Measurements from ENCODE around the gene OSBPL6. TPM values are rescaled to one million over a fixed set of nuclear protein-coding genes. Genes with fewer than 3 reads are reported as not detected.
A peak's percentile ranks its signal among the peaks of the same experiment; 100 is the strongest.

Gene OSBPL6
- total and polyA plus RNA-seq, 9 of the 15 experiments (the other 6 are each of a cell fraction or from before 2014, with no cell fraction given) = 3.4 to 12.7 (median 9.3) TPM

DNA sequence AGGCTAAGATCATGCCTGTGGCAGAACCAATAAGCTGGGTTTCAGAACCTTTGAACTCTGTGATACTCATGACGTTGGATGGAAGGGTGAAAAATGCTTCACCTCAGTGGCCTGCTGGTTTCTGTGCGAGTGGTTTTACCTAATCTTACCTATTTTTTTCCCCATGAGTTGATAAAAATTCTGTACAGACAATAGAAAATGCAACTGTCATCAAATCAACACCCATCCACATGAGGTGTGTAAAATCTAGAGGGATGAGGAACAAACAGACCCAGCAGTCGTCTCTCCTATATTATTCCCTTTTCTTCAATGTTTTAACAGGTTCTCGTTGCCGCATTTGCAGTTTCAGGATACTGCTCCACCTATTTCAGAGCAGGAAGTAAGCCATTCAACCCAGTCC, 189.4 kb downstream of the OSBPL6 start:
- intact Hi-C loops (cut with micrococcal nuclease) = no loop called here
- ChIA-PET POLR2A (no interaction called here), CTCF (ENCODE audit: low intra/inter-chr PET ratio) (interaction anchor here (0.6 kb wide), 1 partner anchor 30 kb away, joined by 3 read pairs; no protein-coding TSS in a partner anchor)
- Histone ChIP-seq H2AFZ (ENCODE audit: low read depth, low read length) (no peak overlapping the region), H4K20me1 (replicated peaks; ENCODE audit: control insufficient read depth, insufficient read depth, low read length) (no peaks in the 10 kb centered on the region), H3K4me1 (replicated peaks in 1 of 2; ENCODE audit: control insufficient read depth in 2 of 2, insufficient read depth in 2 of 2, low read length in 2 of 2) (no peaks in the 10 kb centered on the region; a peak in 1 of 5 replicates), H3K79me2 (ENCODE audit: control insufficient read depth, insufficient read depth, low read length) (no peaks in the 10 kb centered on the region), H3K9me1 (ENCODE audit: control insufficient read depth, insufficient read depth, low read length) (no peaks in the 10 kb centered on the region), H3K9me3 (replicated peaks; ENCODE audit: control insufficient read depth, insufficient read depth, low read depth, low read length) (no peaks in the 10 kb centered on the region), H3K27me3 (ENCODE audit: control insufficient read depth in 2 of 2, insufficient read depth in 2 of 2, low read length in 2 of 2) (0 out of 5 replicates have a peak, but pooled peaks cover 0 to 4% of the 10 kb centered on the region in 2 experiments), H3K9ac (ENCODE audit: insufficient read depth in 1 of 2, low read depth in 2 of 2, low read length in 2 of 2) (no peak overlapping the region), H3K4me2 (ENCODE audit: insufficient read depth, low read length) (no peak overlapping the region), H3K4me3 (no peak overlapping the region), H3K27ac (ENCODE audit: extremely low read depth, low read depth, low read length) (no peak overlapping the region), H3K36me3 (ENCODE audit: control insufficient read depth, insufficient read depth, low read length) (0 out of 3 replicates have a peak, but pooled peaks cover 3% of the 10 kb centered on the region)
- no peak for DNase-seq (ENCODE audit: extremely low read depth in 1 of 4, low spot score in 3 of 4)
- in situ Hi-C loops (cut with MboI) = no loop called here
- TF ChIP-seq ZNF316 (IDR thresholded peaks at IDR 0.05) = peak; percentile 23; the same call in 1 of the 2 replicates
- TF ChIP-seq, protein P1, sequence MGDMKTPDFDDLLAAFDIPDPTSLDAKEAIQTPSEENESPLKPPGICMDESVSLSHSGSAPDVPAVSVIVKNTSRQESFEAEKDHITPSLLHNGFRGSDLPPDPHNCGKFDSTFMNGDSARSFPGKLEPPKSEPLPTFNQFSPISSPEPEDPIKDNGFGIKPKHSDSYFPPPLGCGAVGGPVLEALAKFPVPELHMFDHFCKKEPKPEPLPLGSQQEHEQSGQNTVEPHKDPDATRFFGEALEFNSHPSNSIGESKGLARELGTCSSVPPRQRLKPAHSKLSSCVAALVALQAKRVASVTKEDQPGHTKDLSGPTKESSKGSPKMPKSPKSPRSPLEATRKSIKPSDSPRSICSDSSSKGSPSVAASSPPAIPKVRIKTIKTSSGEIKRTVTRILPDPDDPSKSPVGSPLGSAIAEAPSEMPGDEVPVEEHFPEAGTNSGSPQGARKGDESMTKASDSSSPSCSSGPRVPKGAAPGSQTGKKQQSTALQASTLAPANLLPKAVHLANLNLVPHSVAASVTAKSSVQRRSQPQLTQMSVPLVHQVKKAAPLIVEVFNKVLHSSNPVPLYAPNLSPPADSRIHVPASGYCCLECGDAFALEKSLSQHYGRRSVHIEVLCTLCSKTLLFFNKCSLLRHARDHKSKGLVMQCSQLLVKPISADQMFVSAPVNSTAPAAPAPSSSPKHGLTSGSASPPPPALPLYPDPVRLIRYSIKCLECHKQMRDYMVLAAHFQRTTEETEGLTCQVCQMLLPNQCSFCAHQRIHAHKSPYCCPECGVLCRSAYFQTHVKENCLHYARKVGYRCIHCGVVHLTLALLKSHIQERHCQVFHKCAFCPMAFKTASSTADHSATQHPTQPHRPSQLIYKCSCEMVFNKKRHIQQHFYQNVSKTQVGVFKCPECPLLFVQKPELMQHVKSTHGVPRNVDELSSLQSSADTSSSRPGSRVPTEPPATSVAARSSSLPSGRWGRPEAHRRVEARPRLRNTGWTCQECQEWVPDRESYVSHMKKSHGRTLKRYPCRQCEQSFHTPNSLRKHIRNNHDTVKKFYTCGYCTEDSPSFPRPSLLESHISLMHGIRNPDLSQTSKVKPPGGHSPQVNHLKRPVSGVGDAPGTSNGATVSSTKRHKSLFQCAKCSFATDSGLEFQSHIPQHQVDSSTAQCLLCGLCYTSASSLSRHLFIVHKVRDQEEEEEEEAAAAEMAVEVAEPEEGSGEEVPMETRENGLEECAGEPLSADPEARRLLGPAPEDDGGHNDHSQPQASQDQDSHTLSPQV (IDR thresholded peaks at IDR 0.05) = no peak
- no TSS peak for BruUV-seq (replicated peaks)
- no peak for ATAC-seq
- WGBS (ENCODE audit: insufficient coverage, low coverage, missing lambda C conversion rate) = 29% methylated on average over 5 of the region's 5 CpGs
- FAIRE-seq = no peak
